GM23248 (cell line): ENCODE results near the gene RAB25. TPM values are rescaled to one million over a fixed set of nuclear protein-coding genes. Genes with fewer than 3 reads are reported as not detected.

Experiments
- DNase-seq: peaks from one replicate; pipeline ENCODE4 v3.0.0-alpha.2; 2015
- H2AFZ ChIP-seq: fragments of 200-600 bp; sonication (generic); 2 replicates; pipeline ENCODE4 v1.6.1; 2016; ENCODE audit warnings: antibody characterized with exemption
- H3F3A ChIP-seq: fragments of 200-600 bp; sonication (generic); 2 replicates; pipeline ENCODE4 v1.6.1; 2016; ENCODE audit warnings: mild to moderate bottlenecking, antibody characterized with exemption, mixed run types; ENCODE audit not compliant: insufficient read depth
- H3K27ac ChIP-seq: fragments of 200-600 bp; sonication (generic); 2 replicates; pipeline ENCODE4 v1.5.1; 2016; ENCODE audit warnings: mild to moderate bottlenecking
- H3K27me3 ChIP-seq: fragments of 200-600 bp; sonication (generic); replicated peaks from 2 replicates; pipeline ENCODE4 v1.6.1; 2016; ENCODE audit warnings: mild to moderate bottlenecking; ENCODE audit not compliant: insufficient read depth
- H3K36me3 ChIP-seq: fragments of 200-600 bp; sonication (generic); 2 replicates; pipeline ENCODE4 v1.6.1; 2016; ENCODE audit warnings: low read depth, mild to moderate bottlenecking
- H3K4me1 ChIP-seq: fragments of 200-600 bp; sonication (generic); 2 replicates; pipeline ENCODE4 v1.6.1; 2016; ENCODE audit warnings: mild to moderate bottlenecking; ENCODE audit not compliant: insufficient read depth
- H3K4me2 ChIP-seq: fragments of 200-600 bp; sonication (generic); one replicate; pipeline ENCODE4 v1.6.1; 2016; ENCODE audit warnings: mild to moderate bottlenecking; ENCODE audit not compliant: unreplicated experiment
- H3K4me3 ChIP-seq: fragments of 200-600 bp; sonication (generic); 2 replicates; pipeline ENCODE4 v1.5.1; 2016; ENCODE audit warnings: mild to moderate bottlenecking
- H3K79me2 ChIP-seq: fragments of 200-600 bp; sonication (generic); 2 replicates; pipeline ENCODE4 v1.6.1; 2016; ENCODE audit warnings: mild to moderate bottlenecking; ENCODE audit not compliant: insufficient read depth
- H3K9ac ChIP-seq: fragments of 200-600 bp; sonication (generic); 2 replicates; pipeline ENCODE4 v1.6.1; 2016; ENCODE audit warnings: mild to moderate bottlenecking
- H3K9me2 ChIP-seq: fragments of 200-600 bp; sonication (generic); 2 replicates; pipeline ENCODE4 v1.6.1; 2016; ENCODE audit warnings: mixed run types, mild to moderate bottlenecking, moderate library complexity; ENCODE audit not compliant: insufficient read depth
- H3K9me3 ChIP-seq: fragments of 200-600 bp; sonication (generic); one replicate; pipeline ENCODE4 v1.6.1; 2017; ENCODE audit warnings: low read depth
- H4K20me1 ChIP-seq: fragments of 200-600 bp; sonication (generic); 2 replicates; pipeline ENCODE4 v1.6.0; 2016; ENCODE audit not compliant: insufficient read depth
- EZH2 ChIP-seq: fragments of 200-600 bp; sonication (generic); IDR thresholded peaks from 2 replicates; pipeline ENCODE4 v1.6.1; 2018; ENCODE audit warnings: antibody characterized with exemption, mild to moderate bottlenecking; ENCODE audit not compliant: insufficient read depth, poor library complexity, severe bottlenecking
- EZH2phosphoT487 ChIP-seq: fragments of 200-600 bp; sonication (generic); IDR thresholded peaks from 2 replicates; pipeline ENCODE4 v1.6.1; 2018; ENCODE audit warnings: antibody characterized with exemption, moderate library complexity, mild to moderate bottlenecking, low read depth; ENCODE audit not compliant: insufficient read depth
- WGBS, 2 experiments: methylation state at CpG; one replicate each; pipeline ENCODE4 v1.1.6; 2015 to 2017; ENCODE audit warnings: low lambda C conversion rate in 2 of 2, low coverage in 1 of 2; ENCODE audit errors: missing lambda C conversion rate in 2 of 2; 5-methylcytosine and 5-hydroxymethylcytosine counted together
- in situ Hi-C: fragments of 300-500 bp; cut with MboI; formaldehyde crosslinking; loops from 2 replicates; pipeline ENCODE4 v1.15.0; 2020
- polyA plus RNA-seq: library from polyadenylated mRNA; unstranded; fragments of >200 nt; fragmentation: Nextera tagmentation; extraction: Ambion mirVana; gene quantifications from 2 replicates; pipeline ENCODE4 v1.2.1, GENCODE V29; 2016
- total RNA-seq: library from RNA; depleted of rRNA; stranded (reverse); fragments of >200 nt; shearing (Covaris generic); gene quantifications from 2 replicates; pipeline ENCODE4 v1.2.3, GENCODE V29; 2014

Gene RAB25
- total and polyA plus RNA-seq, 2 experiments from 2014 or later = not detected

DNA sequence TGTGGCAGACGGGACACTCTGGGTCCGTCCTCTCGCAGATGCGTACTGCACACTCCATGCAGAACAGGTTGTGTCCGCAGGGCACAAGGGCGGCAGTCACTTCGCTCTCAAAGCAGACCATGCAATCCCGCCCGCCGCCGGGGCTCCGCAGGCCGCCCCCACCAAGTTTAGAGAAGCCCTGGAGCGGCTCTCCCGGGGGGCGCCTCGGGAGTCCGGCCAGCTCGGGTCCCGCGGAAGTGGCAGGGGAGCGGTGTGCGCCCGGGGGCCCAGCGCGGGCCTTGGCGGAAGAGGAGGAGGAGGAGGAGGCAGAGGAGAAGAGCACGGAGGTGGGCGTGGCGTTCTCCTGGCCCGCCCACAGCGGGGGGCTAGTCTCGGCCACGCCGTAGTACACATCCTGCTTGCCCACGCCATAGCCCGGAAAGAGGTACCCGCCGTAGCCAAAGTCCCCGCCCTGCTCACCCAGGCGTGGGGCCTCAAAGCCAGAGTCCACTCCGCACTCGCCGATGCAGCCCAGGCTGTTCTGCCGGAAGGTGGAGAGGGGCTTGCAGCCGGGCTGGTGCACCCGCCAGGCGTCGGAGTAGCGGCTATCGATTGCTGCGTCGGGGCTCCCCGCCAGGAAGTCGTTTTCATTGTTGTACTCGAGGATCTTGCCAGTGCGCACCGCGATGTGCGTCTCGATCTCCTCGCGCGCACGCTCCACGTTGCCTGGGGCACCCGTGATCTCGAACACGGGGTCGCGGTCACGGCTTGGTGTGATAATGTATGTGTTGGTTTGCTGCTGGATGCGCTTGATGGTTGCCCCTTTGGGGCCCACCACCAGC is 15.9 kb downstream of the RAB25 start:
- Histone ChIP-seq H3K9me2 (no peaks in the 10 kb centered on the region), H3K27me3 (no peaks in the 10 kb centered on the region), H3K4me2 (no peak overlapping the region), H3K27ac (no peak overlapping the region), H3K4me1 (no peaks in the 10 kb centered on the region), H2AFZ (no peak overlapping the region), H3K4me3 (no peak overlapping the region), H3K79me2 (no peaks in the 10 kb centered on the region), H4K20me1 (no peaks in the 10 kb centered on the region), H3F3A (no peaks in the 10 kb centered on the region), H3K36me3 (no peaks in the 10 kb centered on the region), H3K9ac (no peak overlapping the region), H3K9me3 (no peaks in the 10 kb centered on the region)
- WGBS, 2 experiments = 76 to 82% methylated on average over 69 to 70 of the region's 73 CpGs
- in situ Hi-C loops = no loop called here
- TF ChIP-seq EZH2phosphoT487 = no peak
- no peak for DNase-seq

- no peaks in the 10 kb centered on the region for H3F3A ChIP-seq
- H3K4me1 ChIP-seq = no peaks in the 10 kb centered on the region
- H3K36me3 ChIP-seq = no peaks in the 10 kb centered on the region
- H3K4me3 ChIP-seq = no peak overlapping the region
- H3K4me2 ChIP-seq = no peak overlapping the region
- in situ Hi-C loops = no loop called here
- H3K9me2 ChIP-seq = no peaks in the 10 kb centered on the region
- H3K27me3 ChIP-seq = no peaks in the 10 kb centered on the region
- no peak overlapping the region for H2AFZ ChIP-seq
- no peaks in the 10 kb centered on the region for H4K20me1 ChIP-seq
- no peak for TF ChIP-seq EZH2phosphoT487
- no peak for TF ChIP-seq EZH2
- DNase-seq = no peak
- H3K27ac ChIP-seq = no peak overlapping the region
- WGBS, 2 experiments = 98 to 99% methylated on average over 16 to 19 of the region's 19 CpGs
- H3K9ac ChIP-seq = no peak overlapping the region
- no peaks in the 10 kb centered on the region for H3K79me2 ChIP-seq
- H3K9me3 ChIP-seq = no peaks in the 10 kb centered on the region
Measured at GRCh38 chr1:156077430-156077760, 16.4 kb downstream of the RAB25 start.

DNA sequence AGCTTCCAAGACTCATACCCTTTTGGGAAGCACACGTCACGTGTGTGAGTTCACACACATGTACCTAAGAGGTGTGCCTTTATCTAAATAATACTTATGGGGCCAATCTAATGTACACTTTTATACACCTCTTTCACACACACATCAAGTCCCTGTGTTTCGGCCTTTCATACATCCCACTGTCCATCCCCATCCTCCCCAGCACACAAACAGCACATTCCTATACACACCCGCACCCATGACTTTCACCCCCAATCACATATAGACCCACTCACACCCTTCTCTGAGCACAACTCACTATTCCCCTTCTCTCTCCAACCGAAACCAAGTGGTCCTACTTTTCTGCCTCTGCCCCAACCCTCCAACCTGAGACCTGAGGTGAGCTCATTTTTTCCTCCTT is 17.8 kb downstream of the RAB25 start:
- no peaks in the 10 kb centered on the region for H4K20me1 ChIP-seq
- no peaks in the 10 kb centered on the region for H3K9me3 ChIP-seq

GRCh38 chr1:156079762-156080161 is 18.8 kb downstream of the RAB25 start:
- no peak for TF ChIP-seq EZH2phosphoT487
- no peak for TF ChIP-seq EZH2
- no peak overlapping the region for H3K4me2 ChIP-seq

More for the DNA sequence above, 17.8 kb downstream of the RAB25 start:
- no peak overlapping the region for H3K9ac ChIP-seq
- H3F3A ChIP-seq = no peaks in the 10 kb centered on the region
- no peaks in the 10 kb centered on the region for H3K36me3 ChIP-seq
- H3K27ac ChIP-seq = no peak overlapping the region
- no peaks in the 10 kb centered on the region for H3K9me2 ChIP-seq
- H3K4me1 ChIP-seq = no peaks in the 10 kb centered on the region
- H3K4me3 ChIP-seq = no peak overlapping the region
- H3K79me2 ChIP-seq = no peaks in the 10 kb centered on the region
- 78 to 89% methylated on average over 5 of the region's 5 CpGs for WGBS, 2 experiments
- H3K27me3 ChIP-seq = no peaks in the 10 kb centered on the region
- TF ChIP-seq EZH2 (no peak), EZH2phosphoT487 (no peak)
- no peak overlapping the region for H3K4me2 ChIP-seq
- in situ Hi-C loops = no loop called here
- H2AFZ ChIP-seq = no peak overlapping the region
- no peak for DNase-seq

More at GRCh38 chr1:156079762-156080161, 18.8 kb downstream of the RAB25 start:
- no peaks in the 10 kb centered on the region for H3K9me3 ChIP-seq
- in situ Hi-C loops = no loop called here
- no peak overlapping the region for H3K27ac ChIP-seq
- no peaks in the 10 kb centered on the region for H3F3A ChIP-seq
- no peak overlapping the region for H3K4me3 ChIP-seq
- DNase-seq = no peak
- WGBS, 2 experiments = 83 to 88% methylated on average over 5 of the region's 5 CpGs
- H3K27me3 ChIP-seq = no peaks in the 10 kb centered on the region
- no peaks in the 10 kb centered on the region for H3K4me1 ChIP-seq
- H3K9ac ChIP-seq = no peak overlapping the region
- H3K9me2 ChIP-seq = no peaks in the 10 kb centered on the region
- no peak overlapping the region for H2AFZ ChIP-seq
- H4K20me1 ChIP-seq = no peaks in the 10 kb centered on the region
- H3K36me3 ChIP-seq = no peaks in the 10 kb centered on the region
- H3K79me2 ChIP-seq = no peaks in the 10 kb centered on the region
